ENCODE results near the gene RASD2. TPM values are rescaled to one million over a fixed set of nuclear protein-coding genes. Genes with fewer than 3 reads are reported as not detected.

The RASD2 gene
- total RNA-seq, 1 donor from 2014 or later, result not detected

GRCh38 chr22:35590634-35591295 lies 50.1 kb downstream of the RASD2 start:
- no peak overlapping the region for H3K4me3 Mint-ChIP-seq
- H3K27ac Mint-ChIP-seq, result no peak overlapping the region
- H3K4me1 Mint-ChIP-seq (ENCODE audit: low read depth), result no peaks in the 10 kb centered on the region
- H3K36me3 Mint-ChIP-seq (ENCODE audit: low read depth), result no peaks in the 10 kb centered on the region
- intact Hi-C loops (cut with micrococcal nuclease), result no loop called here
- no peak for DNase-seq (ENCODE audit: low spot score)
- peaks cover under 1% of the 10 kb centered on the region for H3K27me3 Mint-ChIP-seq (ENCODE audit: insufficient read depth)
- no peaks in the 10 kb centered on the region for H3K9me3 Mint-ChIP-seq

- no peak for DNase-seq (ENCODE audit: low spot score)
- Mint-ChIP-seq H3K4me1 (ENCODE audit: low read depth) (no peaks in the 10 kb centered on the region), H3K36me3 (ENCODE audit: low read depth) (no peaks in the 10 kb centered on the region), H3K27me3 (ENCODE audit: insufficient read depth) (peaks cover 7% of the 10 kb centered on the region), H3K9me3 (no peaks in the 10 kb centered on the region), H3K4me3 (no peak overlapping the region), H3K27ac (no peak overlapping the region)
- intact Hi-C loops (cut with micrococcal nuclease), result no loop called here
Observed at GRCh38 chr22:35591714-35592417, 51.2 kb downstream of the RASD2 start.

GRCh38 chr22:35592418-35592967 lies 51.9 kb downstream of the RASD2 start:
- no peaks in the 10 kb centered on the region for H3K9me3 Mint-ChIP-seq
- H3K27me3 Mint-ChIP-seq (ENCODE audit: insufficient read depth), result peaks cover 7% of the 10 kb centered on the region
- H3K36me3 Mint-ChIP-seq (ENCODE audit: low read depth), result no peaks in the 10 kb centered on the region
- no peak overlapping the region for H3K27ac Mint-ChIP-seq
- intact Hi-C loops (cut with micrococcal nuclease), result no loop called here
- H3K4me1 Mint-ChIP-seq (ENCODE audit: low read depth), result no peaks in the 10 kb centered on the region
- no peak for DNase-seq (ENCODE audit: low spot score)
- no peak overlapping the region for H3K4me3 Mint-ChIP-seq

GRCh38 chr22:35593071-35593890 lies 52.6 kb downstream of the RASD2 start:
- intact Hi-C loops (cut with micrococcal nuclease), result no loop called here
- no peaks in the 10 kb centered on the region for H3K4me1 Mint-ChIP-seq (ENCODE audit: low read depth)
- no peaks in the 10 kb centered on the region for H3K36me3 Mint-ChIP-seq (ENCODE audit: low read depth)
- DNase-seq (ENCODE audit: low spot score), result no peak
- H3K4me3 Mint-ChIP-seq, result no peak overlapping the region
- H3K27me3 Mint-ChIP-seq (ENCODE audit: insufficient read depth), result peaks cover 7% of the 10 kb centered on the region
- no peaks in the 10 kb centered on the region for H3K9me3 Mint-ChIP-seq
- no peak overlapping the region for H3K27ac Mint-ChIP-seq

- H3K27ac Mint-ChIP-seq, result no peak overlapping the region
Observed at GRCh38 chr22:35593891-35594470, 53.4 kb downstream of the RASD2 start.

GRCh38 chr22:35594686-35595085 lies 54.1 kb downstream of the RASD2 start:
- Mint-ChIP-seq H3K36me3 (ENCODE audit: low read depth) (no peaks in the 10 kb centered on the region), H3K4me3 (no peak overlapping the region), H3K27ac (no peak overlapping the region), H3K9me3 (no peaks in the 10 kb centered on the region), H3K4me1 (ENCODE audit: low read depth) (no peaks in the 10 kb centered on the region), H3K27me3 (ENCODE audit: insufficient read depth) (peaks cover 7% of the 10 kb centered on the region)
- intact Hi-C loops (cut with micrococcal nuclease), result no loop called here
- no peak for DNase-seq (ENCODE audit: low spot score)

More at GRCh38 chr22:35593891-35594470, 53.4 kb downstream of the RASD2 start:
- no peak for DNase-seq (ENCODE audit: low spot score)
- no peaks in the 10 kb centered on the region for H3K36me3 Mint-ChIP-seq (ENCODE audit: low read depth)
- H3K27me3 Mint-ChIP-seq (ENCODE audit: insufficient read depth), result peaks cover 7% of the 10 kb centered on the region
- H3K9me3 Mint-ChIP-seq, result no peaks in the 10 kb centered on the region
- H3K4me1 Mint-ChIP-seq (ENCODE audit: low read depth), result no peaks in the 10 kb centered on the region
- H3K4me3 Mint-ChIP-seq, result no peak overlapping the region
- intact Hi-C loops (cut with micrococcal nuclease), result no loop called here

GRCh38 chr22:35596821-35597220 lies 56.2 kb downstream of the RASD2 start:
- Mint-ChIP-seq H3K4me3 (no peak overlapping the region), H3K4me1 (ENCODE audit: low read depth) (no peaks in the 10 kb centered on the region), H3K27me3 (ENCODE audit: insufficient read depth) (peaks cover 7% of the 10 kb centered on the region), H3K9me3 (no peaks in the 10 kb centered on the region), H3K27ac (no peak overlapping the region), H3K36me3 (ENCODE audit: low read depth) (no peaks in the 10 kb centered on the region)
- intact Hi-C loops (cut with micrococcal nuclease), result no loop called here
- DNase-seq (ENCODE audit: low spot score), result no peak

- no peaks in the 10 kb centered on the region for H3K9me3 Mint-ChIP-seq
- no peaks in the 10 kb centered on the region for H3K36me3 Mint-ChIP-seq (ENCODE audit: low read depth)
- no peak overlapping the region for H3K4me3 Mint-ChIP-seq
- H3K27me3 Mint-ChIP-seq (ENCODE audit: insufficient read depth), result peaks cover 7% of the 10 kb centered on the region
- H3K27ac Mint-ChIP-seq, result no peak overlapping the region
- DNase-seq (ENCODE audit: low spot score), result no peak
- intact Hi-C loops (cut with micrococcal nuclease), result no loop called here
- no peaks in the 10 kb centered on the region for H3K4me1 Mint-ChIP-seq (ENCODE audit: low read depth)
Observed at GRCh38 chr22:35597692-35598395, 57.2 kb downstream of the RASD2 start.

GRCh38 chr22:35598396-35598710 lies 57.7 kb downstream of the RASD2 start:
- intact Hi-C loops (cut with micrococcal nuclease), result no loop called here
- H3K27ac Mint-ChIP-seq, result no peak overlapping the region
- no peaks in the 10 kb centered on the region for H3K36me3 Mint-ChIP-seq (ENCODE audit: low read depth)
- H3K9me3 Mint-ChIP-seq, result no peaks in the 10 kb centered on the region
- peaks cover 7% of the 10 kb centered on the region for H3K27me3 Mint-ChIP-seq (ENCODE audit: insufficient read depth)
- no peaks in the 10 kb centered on the region for H3K4me1 Mint-ChIP-seq (ENCODE audit: low read depth)
- H3K4me3 Mint-ChIP-seq, result no peak overlapping the region
- no peak for DNase-seq (ENCODE audit: low spot score)

GRCh38 chr22:35599364-35599763 lies 58.7 kb downstream of the RASD2 start:
- H3K4me1 Mint-ChIP-seq (ENCODE audit: low read depth), result no peaks in the 10 kb centered on the region
- H3K27ac Mint-ChIP-seq, result no peak overlapping the region
- no peak for DNase-seq (ENCODE audit: low spot score)
- no peaks in the 10 kb centered on the region for H3K36me3 Mint-ChIP-seq (ENCODE audit: low read depth)
- no peaks in the 10 kb centered on the region for H3K9me3 Mint-ChIP-seq
- no peak overlapping the region for H3K4me3 Mint-ChIP-seq
- intact Hi-C loops (cut with micrococcal nuclease), result no loop called here
- peaks cover 7% of the 10 kb centered on the region for H3K27me3 Mint-ChIP-seq (ENCODE audit: insufficient read depth)

- H3K27me3 Mint-ChIP-seq (ENCODE audit: insufficient read depth), result peaks cover 7% of the 10 kb centered on the region
- H3K27ac Mint-ChIP-seq, result no peak overlapping the region
- intact Hi-C loops (cut with micrococcal nuclease), result no loop called here
- H3K36me3 Mint-ChIP-seq (ENCODE audit: low read depth), result no peaks in the 10 kb centered on the region
- H3K4me1 Mint-ChIP-seq (ENCODE audit: low read depth), result no peaks in the 10 kb centered on the region
- no peak overlapping the region for H3K4me3 Mint-ChIP-seq
- H3K9me3 Mint-ChIP-seq, result no peaks in the 10 kb centered on the region
- DNase-seq (ENCODE audit: low spot score), result no peak
Observed at GRCh38 chr22:35600476-35600875, 59.8 kb downstream of the RASD2 start.

GRCh38 chr22:35601013-35601580 lies 60.5 kb downstream of the RASD2 start:
- Mint-ChIP-seq H3K4me1 (ENCODE audit: low read depth) (no peaks in the 10 kb centered on the region), H3K36me3 (ENCODE audit: low read depth) (no peaks in the 10 kb centered on the region), H3K27me3 (ENCODE audit: insufficient read depth) (peaks cover 3% of the 10 kb centered on the region), H3K27ac (no peak overlapping the region), H3K4me3 (no peak overlapping the region), H3K9me3 (no peaks in the 10 kb centered on the region)
- no peak for DNase-seq (ENCODE audit: low spot score)
- intact Hi-C loops (cut with micrococcal nuclease), result no loop called here

All from activated T-helper 1 cell treated with anti-CD3 and anti-CD28 coated beads, Interleukin-12 subunit alpha, Interleukin-12 subunit beta, Interleukin-2, Interleukin-4 antibody, amounts not matched to agents 30 ng/mL and 10 ng/mL and 1 ng/mL, durations not matched to agents 14 hours and 24 hours and 36 hours (primary cell).